GM12801 (cell line): ENCODE measurements around the gene ME3.

Experiments
- TF ChIP-seq, protein P1 (sequence below): IDR thresholded peaks from one replicate; pipeline ENCODE4 v1.5.1; 2011; ENCODE audit warnings: control low read depth; ENCODE audit not compliant: insufficient read length; ENCODE audit errors: extremely low read depth

The ME3 gene

DNA sequence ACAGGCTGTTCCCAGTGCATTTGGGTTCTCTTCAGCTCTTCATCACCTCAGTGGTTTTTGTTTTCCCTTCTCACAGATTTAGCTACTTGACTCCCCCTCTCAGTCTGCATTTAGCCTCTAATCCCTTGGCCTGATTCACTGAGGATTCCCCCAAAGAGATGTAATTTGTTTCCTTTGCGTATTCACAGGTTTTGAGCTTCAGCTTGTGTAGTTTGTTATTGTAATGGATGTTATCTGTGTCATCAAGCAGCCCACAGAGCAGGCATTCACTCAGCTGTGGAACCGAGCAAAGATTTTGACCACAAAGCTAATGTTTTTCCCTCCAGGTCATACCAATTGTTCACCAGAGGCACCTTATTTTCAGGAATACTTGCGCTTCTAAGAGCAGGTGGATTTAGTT lies 6.4 kb upstream of the ME3 start:
- TF ChIP-seq, protein P1, sequence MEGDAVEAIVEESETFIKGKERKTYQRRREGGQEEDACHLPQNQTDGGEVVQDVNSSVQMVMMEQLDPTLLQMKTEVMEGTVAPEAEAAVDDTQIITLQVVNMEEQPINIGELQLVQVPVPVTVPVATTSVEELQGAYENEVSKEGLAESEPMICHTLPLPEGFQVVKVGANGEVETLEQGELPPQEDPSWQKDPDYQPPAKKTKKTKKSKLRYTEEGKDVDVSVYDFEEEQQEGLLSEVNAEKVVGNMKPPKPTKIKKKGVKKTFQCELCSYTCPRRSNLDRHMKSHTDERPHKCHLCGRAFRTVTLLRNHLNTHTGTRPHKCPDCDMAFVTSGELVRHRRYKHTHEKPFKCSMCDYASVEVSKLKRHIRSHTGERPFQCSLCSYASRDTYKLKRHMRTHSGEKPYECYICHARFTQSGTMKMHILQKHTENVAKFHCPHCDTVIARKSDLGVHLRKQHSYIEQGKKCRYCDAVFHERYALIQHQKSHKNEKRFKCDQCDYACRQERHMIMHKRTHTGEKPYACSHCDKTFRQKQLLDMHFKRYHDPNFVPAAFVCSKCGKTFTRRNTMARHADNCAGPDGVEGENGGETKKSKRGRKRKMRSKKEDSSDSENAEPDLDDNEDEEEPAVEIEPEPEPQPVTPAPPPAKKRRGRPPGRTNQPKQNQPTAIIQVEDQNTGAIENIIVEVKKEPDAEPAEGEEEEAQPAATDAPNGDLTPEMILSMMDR, result no peak

DNA sequence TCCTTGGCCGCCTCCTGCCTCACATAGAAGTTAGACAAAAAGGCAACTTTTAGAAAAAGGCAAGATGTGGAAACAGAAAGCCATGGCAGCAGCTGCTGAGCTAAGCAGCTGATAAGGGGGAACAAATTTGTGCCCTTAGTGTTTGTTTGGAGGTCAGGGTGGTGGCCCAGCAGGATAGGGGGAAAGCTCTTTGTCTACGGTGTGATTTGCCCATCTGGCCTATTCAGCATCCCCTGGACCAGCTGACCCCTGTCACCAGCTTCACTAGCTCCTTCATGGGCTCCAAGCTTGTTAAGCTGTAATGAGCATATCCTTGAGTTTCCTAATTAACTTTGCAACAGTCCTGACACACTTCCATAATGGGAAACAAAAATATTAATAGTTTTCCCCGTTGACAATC lies 5.9 kb upstream of the ME3 start:
- TF ChIP-seq, protein P1, result no peak

DNA sequence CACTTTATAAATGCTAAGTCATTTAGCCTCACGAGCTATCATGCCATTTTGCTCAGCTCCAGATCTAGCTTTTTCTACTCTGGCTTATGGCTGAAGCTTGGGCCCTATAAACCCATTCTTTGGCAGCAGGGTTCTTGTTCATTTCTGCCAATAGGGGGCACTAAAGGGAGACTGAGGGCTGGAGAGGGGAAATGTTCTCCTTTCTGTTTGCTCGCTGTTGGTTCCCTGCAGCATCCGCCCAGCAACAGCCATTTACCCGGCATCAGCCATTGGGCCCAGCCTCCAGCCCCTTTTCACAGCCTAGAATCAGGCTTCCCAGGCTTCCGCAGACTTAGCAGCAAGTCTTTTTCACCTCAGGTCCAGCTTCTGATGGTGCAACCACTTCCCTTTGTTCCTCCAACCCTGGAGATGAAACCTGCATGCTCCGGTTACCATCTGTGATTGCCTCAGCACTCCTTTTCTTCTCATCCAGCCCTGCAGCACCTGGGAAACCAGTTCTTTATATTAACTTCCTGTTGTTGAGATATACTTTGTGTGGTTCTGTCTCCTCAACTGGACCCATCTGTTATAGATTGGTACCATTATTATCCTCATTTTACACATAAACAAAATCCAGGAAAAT lies 4.2 kb upstream of the ME3 start:
- TF ChIP-seq, protein P1, result no peak

DNA sequence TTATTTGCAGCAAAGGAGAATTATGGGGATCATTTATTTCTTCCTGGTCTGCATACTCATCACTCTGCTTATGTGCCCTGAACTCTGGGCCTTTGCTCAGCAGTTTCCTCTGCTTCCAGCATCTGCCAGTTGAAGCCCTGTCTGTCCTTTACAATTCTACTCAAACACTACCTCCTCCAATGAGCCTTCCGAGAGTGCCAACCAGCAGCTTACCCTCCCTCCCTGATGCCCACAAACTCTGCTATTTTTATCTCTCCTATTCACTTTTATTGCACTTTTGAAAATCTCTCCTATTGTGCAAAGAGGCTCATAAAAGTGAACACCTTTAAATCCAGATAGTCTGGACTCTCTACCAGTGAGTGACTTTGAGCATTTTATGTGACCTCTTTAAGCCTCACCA lies 3.6 kb upstream of the ME3 start:
- TF ChIP-seq, protein P1, result no peak

DNA sequence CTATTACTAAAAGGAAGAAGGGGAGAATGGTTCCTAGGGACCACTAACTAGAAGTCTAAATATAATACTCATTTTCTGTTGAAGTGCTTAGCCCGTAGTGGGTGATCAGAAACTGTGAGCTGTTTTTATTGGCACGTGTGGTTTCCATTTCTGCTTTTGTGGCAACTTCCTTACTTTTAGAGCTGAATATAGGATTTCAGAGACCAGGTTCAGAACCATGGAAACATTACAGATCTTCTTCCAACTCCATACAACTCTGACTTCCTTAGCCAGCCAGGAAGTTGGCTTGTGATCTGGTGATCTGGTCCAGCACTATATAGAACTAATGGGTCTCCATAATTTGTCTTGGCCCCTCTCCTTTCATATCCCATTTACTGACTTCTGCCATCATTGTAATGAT lies 2.6 kb upstream of the ME3 start:
- TF ChIP-seq, protein P1, result no peak

DNA sequence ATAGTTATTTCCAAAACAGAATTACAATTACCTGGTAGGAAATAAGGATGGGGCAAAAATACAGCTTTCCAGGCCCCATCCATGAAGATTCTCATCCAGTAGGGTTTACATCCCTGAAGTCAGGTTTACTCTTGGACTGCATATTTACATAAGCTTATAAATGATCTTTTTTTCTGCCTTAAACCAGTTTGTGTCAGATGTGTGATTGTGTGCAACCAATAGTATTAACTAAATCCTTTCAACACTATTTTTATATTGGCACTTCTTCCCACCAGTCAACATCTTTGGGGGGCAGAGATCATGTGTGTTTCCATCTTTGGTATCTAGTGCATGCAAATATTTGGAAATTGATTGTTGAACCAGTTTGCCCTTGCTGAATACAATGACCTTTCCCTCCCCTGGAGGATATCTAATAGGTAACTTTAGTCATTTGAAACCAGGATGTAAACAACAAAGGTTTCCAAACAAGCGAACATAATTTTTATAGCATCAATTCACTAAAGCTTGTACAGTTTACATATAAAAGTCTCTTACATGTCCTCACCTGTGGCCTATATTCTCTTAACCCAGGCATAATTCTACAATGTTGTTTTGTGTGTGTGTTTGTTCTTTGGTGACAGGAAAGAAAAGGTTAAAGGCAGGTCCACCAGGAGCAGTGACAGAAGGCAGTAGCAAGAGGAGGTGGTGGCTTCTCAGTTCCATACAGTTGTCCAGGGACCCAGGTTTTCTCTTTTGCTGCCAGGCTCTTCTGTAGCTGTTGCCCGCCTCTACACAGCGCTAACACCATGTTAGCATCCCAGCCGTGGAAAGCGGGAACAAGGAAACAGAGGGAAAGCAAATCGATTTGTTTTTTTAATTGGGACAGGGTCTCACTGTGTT lies 1.7 kb upstream of the ME3 start:
- TF ChIP-seq, protein P1, result no peak

DNA sequence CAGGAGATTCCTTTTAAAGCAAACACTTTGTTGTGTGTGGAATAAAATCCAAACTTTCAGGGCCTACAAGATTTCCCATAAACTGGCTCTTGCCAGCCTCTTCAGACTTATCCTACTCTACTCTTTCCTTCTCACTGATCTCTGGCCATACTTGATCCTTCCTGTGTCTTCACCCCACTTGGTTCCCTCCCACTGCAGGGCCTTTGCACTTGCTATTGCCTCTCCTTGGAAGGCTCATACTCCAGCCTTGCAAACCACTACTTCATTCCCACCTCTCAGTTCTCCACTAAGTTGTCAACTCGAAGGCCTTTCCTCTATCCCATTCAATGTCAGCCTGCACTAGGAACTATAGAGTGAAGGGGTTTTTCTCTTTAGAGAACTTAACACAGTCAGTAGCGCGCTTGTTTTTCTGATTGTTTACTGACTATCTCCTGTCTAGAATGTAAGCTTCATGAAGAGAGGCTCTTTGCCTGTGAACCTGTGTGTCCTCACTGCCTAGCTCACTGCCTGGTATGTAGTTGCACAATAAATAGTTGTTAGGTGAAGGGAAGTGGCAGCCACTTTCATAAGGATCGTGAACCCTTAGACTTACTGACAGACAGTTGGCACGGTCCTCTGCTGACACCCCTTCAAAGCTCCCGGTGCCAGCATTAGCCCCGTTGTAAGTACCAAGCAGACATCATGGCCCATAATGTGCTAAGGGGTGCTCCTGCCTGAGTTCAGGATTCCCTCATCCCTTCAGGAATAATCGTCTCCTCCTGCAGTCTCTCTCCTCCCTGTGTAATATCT lies 833 bp upstream of the ME3 start:
- TF ChIP-seq, protein P1, result no peak
